Astrocyte (in vitro differentiated cells and primary cell): Measurements from ENCODE around the gene FBXL19.

Experiments
- EZH2 ChIP-seq: IDR thresholded peaks from 2 replicates; pipeline ENCODE4 v1.6.1; 2012; ENCODE audit warnings: mild to moderate bottlenecking, low read length, inconsistent platforms; ENCODE audit not compliant: insufficient read depth
- TF ChIP-seq, protein P1 (sequence below): IDR thresholded peaks from 2 replicates; pipeline ENCODE4 v1.5.1; 2011; ENCODE audit warnings: low read depth, mild to moderate bottlenecking, inconsistent platforms, low read length, moderate library complexity; ENCODE audit not compliant: insufficient read depth

GRCh38 chr16:30884760-30885159 is 38.6 kb upstream of the FBXL19 start:
- TF ChIP-seq, protein P1, sequence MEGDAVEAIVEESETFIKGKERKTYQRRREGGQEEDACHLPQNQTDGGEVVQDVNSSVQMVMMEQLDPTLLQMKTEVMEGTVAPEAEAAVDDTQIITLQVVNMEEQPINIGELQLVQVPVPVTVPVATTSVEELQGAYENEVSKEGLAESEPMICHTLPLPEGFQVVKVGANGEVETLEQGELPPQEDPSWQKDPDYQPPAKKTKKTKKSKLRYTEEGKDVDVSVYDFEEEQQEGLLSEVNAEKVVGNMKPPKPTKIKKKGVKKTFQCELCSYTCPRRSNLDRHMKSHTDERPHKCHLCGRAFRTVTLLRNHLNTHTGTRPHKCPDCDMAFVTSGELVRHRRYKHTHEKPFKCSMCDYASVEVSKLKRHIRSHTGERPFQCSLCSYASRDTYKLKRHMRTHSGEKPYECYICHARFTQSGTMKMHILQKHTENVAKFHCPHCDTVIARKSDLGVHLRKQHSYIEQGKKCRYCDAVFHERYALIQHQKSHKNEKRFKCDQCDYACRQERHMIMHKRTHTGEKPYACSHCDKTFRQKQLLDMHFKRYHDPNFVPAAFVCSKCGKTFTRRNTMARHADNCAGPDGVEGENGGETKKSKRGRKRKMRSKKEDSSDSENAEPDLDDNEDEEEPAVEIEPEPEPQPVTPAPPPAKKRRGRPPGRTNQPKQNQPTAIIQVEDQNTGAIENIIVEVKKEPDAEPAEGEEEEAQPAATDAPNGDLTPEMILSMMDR = no peak
- TF ChIP-seq EZH2 = no peak
